Endothelial cell of umbilical vein (primary cell): ENCODE results near the gene OR4K15. TPM values are rescaled to one million over a fixed set of nuclear protein-coding genes. Genes with fewer than 3 reads are reported as not detected.

ENCODE experiments used
- BruUV-seq: library from RNA; stranded (reverse); fragments of 400-500 nt; replicated peaks from 2 replicates; lab custom pipeline; 2021; lab: Mats Ljungman, UMichigan
- CTCF ChIA-PET: fragments of 300-600, 350-600 bp; sonication (Branson Sonifier 250); formaldehyde crosslinking; loops from one replicate; lab custom pipeline; 2021; ENCODE audit warnings: antibody characterized with exemption, inconsistent platforms; lab: Charles Lee
- POLR2A ChIA-PET: fragments of 300-600, 350-600 bp; sonication (Branson Sonifier 250); formaldehyde crosslinking; loops from one replicate; lab custom pipeline; 2021; ENCODE audit warnings: antibody characterized with exemption, inconsistent platforms; lab: Charles Lee
- DNase-seq: peaks from one replicate; pipeline ENCODE4 v3.0.0-alpha.2; 2011; ENCODE audit warnings: low read depth, low spot score
- FAIRE-seq: peaks from 2 replicates; lab custom pipeline; 2011; peaks lifted over from hg19 to GRCh38; lab: Jason Lieb, UNC
- H2AFZ ChIP-seq: 2 replicates; pipeline ENCODE4 v1.6.0; 2012; ENCODE audit warnings: low read depth, low read length, control low read depth, inconsistent platforms
- H3K27ac ChIP-seq: 2 replicates; pipeline ENCODE4 v1.5.1; 2011; ENCODE audit warnings: low read depth, mild to moderate bottlenecking, control low read depth, low read length, moderate library complexity; ENCODE audit not compliant: insufficient read depth
- H3K27me3 ChIP-seq, 2 experiments: 2 replicates each; pipeline versions ENCODE4 v1.6.0 to v1.6.1; 2011; ENCODE audit warnings: low read length in 2 of 2, mixed read lengths in 1 of 2; ENCODE audit not compliant: control insufficient read depth in 2 of 2, insufficient read depth in 2 of 2
- H3K36me3 ChIP-seq, 2 experiments: 2 replicates in 1 of 2; 3 replicates in 1 of 2; pipeline ENCODE4 v1.5.1; 2011; ENCODE audit warnings: low read length in 2 of 2, mild to moderate bottlenecking in 1 of 2, moderate library complexity in 1 of 2; ENCODE audit not compliant: control insufficient read depth in 2 of 2, insufficient read depth in 2 of 2; ENCODE audit errors: extremely low read depth in 1 of 2
- H3K4me1 ChIP-seq: 3 replicates; pipeline ENCODE4 v1.5.1; 2011; ENCODE audit warnings: mild to moderate bottlenecking, low read length; ENCODE audit not compliant: control insufficient read depth, insufficient read depth; ENCODE audit errors: extremely low read depth
- H3K4me2 ChIP-seq: 2 replicates; pipeline ENCODE4 v1.6.1; 2011; ENCODE audit warnings: low read length, control low read depth, mixed read lengths; ENCODE audit not compliant: insufficient read depth
- H3K4me3 ChIP-seq, 3 experiments: fragments of 200-600 bp in 1 of 3; sonication (generic), shearing (Covaris generic) in 1 of 3; replicated peaks in 1 of 3; 2 replicates each; pipeline ENCODE4 v1.5.1; 2011 to 2016; ENCODE audit warnings: control low read depth in 3 of 3, low read length in 3 of 3, mild to moderate bottlenecking in 2 of 3, inconsistent platforms in 1 of 3, low read depth in 1 of 3, moderate library complexity in 1 of 3; ENCODE audit not compliant: insufficient read depth in 1 of 3
- H3K79me2 ChIP-seq: 2 replicates; pipeline ENCODE4 v1.6.0; 2012; ENCODE audit warnings: low read length, inconsistent platforms; ENCODE audit not compliant: control insufficient read depth, insufficient read depth
- H3K9ac ChIP-seq: replicated peaks from 2 replicates; pipeline ENCODE3; 2011; ENCODE audit warnings: low read length, control low read depth; ENCODE audit not compliant: insufficient read depth; ENCODE audit errors: extremely low read depth
- H3K9me1 ChIP-seq: replicated peaks from 3 replicates; pipeline ENCODE4 v1.6.0; 2011; ENCODE audit warnings: mild to moderate bottlenecking, low read length; ENCODE audit not compliant: control insufficient read depth, insufficient read depth; ENCODE audit errors: extremely low read depth
- H3K9me3 ChIP-seq: replicated peaks from 2 replicates; pipeline ENCODE4 v1.5.1; 2012; ENCODE audit warnings: low read length, inconsistent platforms; ENCODE audit not compliant: control insufficient read depth, insufficient read depth
- H4K20me1 ChIP-seq: replicated peaks from 2 replicates; pipeline ENCODE3; 2011; ENCODE audit warnings: mild to moderate bottlenecking, low read length; ENCODE audit not compliant: control insufficient read depth, insufficient read depth; ENCODE audit errors: extremely low read depth
- EZH2 ChIP-seq: IDR thresholded peaks from 2 replicates; pipeline ENCODE4 v1.6.1; 2012; ENCODE audit warnings: borderline replicate concordance, low read depth, mild to moderate bottlenecking, moderate library complexity, low read length, inconsistent platforms; ENCODE audit not compliant: severe bottlenecking
- FOS ChIP-seq: IDR thresholded peaks from 2 replicates; pipeline ENCODE4 v1.6.1; 2011; ENCODE audit warnings: mild to moderate bottlenecking, low read length, moderate library complexity, borderline replicate concordance; ENCODE audit not compliant: insufficient read depth
- GATA2 ChIP-seq: IDR thresholded peaks from 2 replicates; pipeline ENCODE4 v1.7.0; 2011; ENCODE audit warnings: low read depth, mild to moderate bottlenecking, moderate library complexity, mixed read lengths, low read length; ENCODE audit not compliant: insufficient read length, insufficient read depth
- JUN ChIP-seq: IDR thresholded peaks from 2 replicates; pipeline ENCODE4 v1.6.1; 2011; ENCODE audit warnings: borderline replicate concordance, low read depth; ENCODE audit not compliant: insufficient read length, insufficient read depth
- MYC ChIP-seq: IDR thresholded peaks from one replicate; pipeline ENCODE4 v1.6.1; 2011; ENCODE audit warnings: mild to moderate bottlenecking, low read depth, low read length
- POLR2A ChIP-seq: IDR thresholded peaks from 2 replicates; pipeline ENCODE4 v1.6.1; 2012; ENCODE audit warnings: low read depth, mild to moderate bottlenecking, control low read depth, low read length
- POLR2AphosphoS5 ChIP-seq: IDR thresholded peaks from 2 replicates; pipeline ENCODE4 v1.6.1; 2012; ENCODE audit warnings: low read depth, mild to moderate bottlenecking, control low read depth, low read length, moderate library complexity; ENCODE audit not compliant: insufficient read depth
- dilution Hi-C: fragments of 300-500 bp; cut with MboI; formaldehyde crosslinking; loops from one replicate; pipeline ENCODE4 v1.15.0; 2019; ENCODE audit warnings: low sequenced_read_pairs; ENCODE audit not compliant: extremely low pct_ligation_motif_present
- intact Hi-C: fragments of 100-400 bp; cut with micrococcal nuclease; formaldehyde crosslinking; loops from one replicate; pipeline ENCODE4 v1.10.0; 2022
- polyA plus RNA-seq, 4 experiments: library from polyadenylated mRNA; depleted of rRNA in 3 of 4; stranded (reverse) in 3 of 4; unstranded in 1 of 4; fragments of >200 nt; gene quantifications; 2 replicates each; pipeline versions ENCODE4 v1.2.1 to v1.2.3, GENCODE V29; 2011 to 2012; ENCODE audit warnings: missing spikeins in 1 of 4
- total RNA-seq: library from RNA; stranded (reverse); gene quantifications from 2 replicates; pipeline ENCODE4 v1.2.3, GENCODE V29; 2021
- TF ChIP-seq, protein P1 (sequence below), 2 donors: IDR thresholded peaks; 1 replicate in 1 of 2; 2 replicates in 1 of 2; pipeline ENCODE4 v1.5.1; 2011; ENCODE audit warnings: low read length in 2 of 2, mild to moderate bottlenecking in 2 of 2, moderate library complexity in 2 of 2, control low read depth in 1 of 2, inconsistent platforms in 1 of 2, low read depth in 1 of 2; ENCODE audit not compliant: insufficient read depth in 1 of 2; ENCODE audit errors: extremely low read depth in 1 of 2
- TF ChIP-seq, protein P2 (sequence below): IDR thresholded peaks from 2 replicates; pipeline ENCODE4 v1.6.1; 2011; ENCODE audit not compliant: insufficient read depth, insufficient read length

The OR4K15 gene
- total and polyA plus RNA-seq, 2 donors (not counting 3 experiments of a cell fraction or from before 2014, with no cell fraction given) = not detected

DNA sequence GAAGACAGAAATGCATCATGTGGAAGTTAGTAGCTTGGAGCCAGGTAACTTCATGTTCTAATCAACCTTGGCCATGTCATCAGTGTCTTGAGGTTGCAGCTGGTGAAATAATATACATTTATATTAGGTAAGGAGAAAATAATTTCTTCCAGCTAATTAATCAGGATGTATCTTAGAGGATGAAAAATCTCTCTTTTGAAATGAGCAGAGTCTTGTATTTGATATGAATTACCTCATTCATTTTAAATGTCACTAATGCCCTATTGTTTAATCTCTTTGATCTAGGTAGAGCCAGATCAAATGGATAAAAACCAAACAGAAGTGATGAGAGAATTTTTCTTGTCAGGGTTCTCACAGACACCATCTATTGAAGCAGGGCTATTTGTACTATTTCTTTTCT, 26.5 kb downstream of the OR4K15 start, which contains the start of gene OR4Q2:
TSS of gene OR4Q2 (plus strand) at position 301 of the 400 bp plus-strand sequence.
- TF ChIP-seq JUN (no peak), POLR2A (no peak)
- Histone ChIP-seq H3K4me2 (no peak within 1 kb of the TSS), H3K27ac (no peak within 1 kb of the TSS), H3K9me1 (no peaks in the 10 kb centered on the region), H2AFZ (no peak within 1 kb of the TSS), H3K27me3 (no peaks in the 10 kb centered on the region), H3K9ac (no peak within 1 kb of the TSS), H3K79me2 (no peaks in the 10 kb centered on the region), H3K4me1 (no peaks in the 10 kb centered on the region), H3K36me3 (no peaks in the 10 kb centered on the region), H3K9me3 (peaks cover 4% of the 10 kb centered on the region), H4K20me1 (no peaks in the 10 kb centered on the region), H3K4me3 (no peak within 1 kb of the TSS)
- BruUV-seq = no TSS peak
- dilution Hi-C loops = no loop called here
- ChIA-PET CTCF (no interaction called here), POLR2A (no interaction called here)
- DNase-seq = no peak
- FAIRE-seq = no peak
- intact Hi-C loops = no loop called here

DNA sequence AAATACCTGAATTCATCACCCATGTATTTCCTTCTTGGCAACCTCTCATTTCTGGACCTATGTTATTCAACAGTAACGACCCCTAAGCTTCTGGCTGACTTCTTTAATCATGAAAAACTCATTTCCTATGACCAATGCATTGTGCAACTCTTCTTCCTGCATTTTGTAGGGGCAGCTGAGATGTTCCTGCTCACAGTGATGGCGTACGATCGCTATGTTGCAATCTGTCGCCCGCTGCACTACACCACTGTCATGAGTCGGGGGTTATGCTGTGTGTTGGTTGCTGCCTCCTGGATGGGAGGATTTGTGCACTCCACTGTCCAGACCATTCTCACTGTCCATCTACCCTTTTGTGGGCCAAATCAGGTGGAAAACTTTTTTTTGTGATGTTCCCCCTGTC, 26.9 kb downstream of the OR4K15 start:
- intact Hi-C loops (no loop called here), dilution Hi-C loops (no loop called here)
- ChIA-PET CTCF (no interaction called here), POLR2A (no interaction called here)
- FAIRE-seq = no peak
- Histone ChIP-seq H3K36me3 (no peaks in the 10 kb centered on the region), H2AFZ (no peak overlapping the region), H4K20me1 (no peaks in the 10 kb centered on the region), H3K27ac (no peak overlapping the region), H3K79me2 (no peaks in the 10 kb centered on the region), H3K4me3 (no peak overlapping the region), H3K9me1 (no peaks in the 10 kb centered on the region), H3K9me3 (peaks cover 5% of the 10 kb centered on the region), H3K4me2 (no peak overlapping the region), H3K27me3 (no peaks in the 10 kb centered on the region), H3K9ac (no peak overlapping the region), H3K4me1 (no peaks in the 10 kb centered on the region)
- BruUV-seq = no TSS peak
- DNase-seq = no peak
- TF ChIP-seq MYC (no peak), JUN (no peak), POLR2A (no peak), POLR2AphosphoS5 (no peak), EZH2 (no peak), GATA2 (no peak), FOS (no peak)
- TF ChIP-seq, protein P1, sequence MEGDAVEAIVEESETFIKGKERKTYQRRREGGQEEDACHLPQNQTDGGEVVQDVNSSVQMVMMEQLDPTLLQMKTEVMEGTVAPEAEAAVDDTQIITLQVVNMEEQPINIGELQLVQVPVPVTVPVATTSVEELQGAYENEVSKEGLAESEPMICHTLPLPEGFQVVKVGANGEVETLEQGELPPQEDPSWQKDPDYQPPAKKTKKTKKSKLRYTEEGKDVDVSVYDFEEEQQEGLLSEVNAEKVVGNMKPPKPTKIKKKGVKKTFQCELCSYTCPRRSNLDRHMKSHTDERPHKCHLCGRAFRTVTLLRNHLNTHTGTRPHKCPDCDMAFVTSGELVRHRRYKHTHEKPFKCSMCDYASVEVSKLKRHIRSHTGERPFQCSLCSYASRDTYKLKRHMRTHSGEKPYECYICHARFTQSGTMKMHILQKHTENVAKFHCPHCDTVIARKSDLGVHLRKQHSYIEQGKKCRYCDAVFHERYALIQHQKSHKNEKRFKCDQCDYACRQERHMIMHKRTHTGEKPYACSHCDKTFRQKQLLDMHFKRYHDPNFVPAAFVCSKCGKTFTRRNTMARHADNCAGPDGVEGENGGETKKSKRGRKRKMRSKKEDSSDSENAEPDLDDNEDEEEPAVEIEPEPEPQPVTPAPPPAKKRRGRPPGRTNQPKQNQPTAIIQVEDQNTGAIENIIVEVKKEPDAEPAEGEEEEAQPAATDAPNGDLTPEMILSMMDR (IDR thresholded peaks at IDR 0.05; ENCODE audit: extremely low read depth in 1 of 2, insufficient read depth in 1 of 2, low read depth in 1 of 2, low read length in 2 of 2) = no peak
- TF ChIP-seq, protein P2, sequence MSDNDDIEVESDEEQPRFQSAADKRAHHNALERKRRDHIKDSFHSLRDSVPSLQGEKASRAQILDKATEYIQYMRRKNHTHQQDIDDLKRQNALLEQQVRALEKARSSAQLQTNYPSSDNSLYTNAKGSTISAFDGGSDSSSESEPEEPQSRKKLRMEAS = no peak
